GM12873 (cell line): Measurements from ENCODE around the gene LAMC1.

Source experiments
- TF ChIP-seq, protein P1 (sequence below): IDR thresholded peaks from 2 replicates; pipeline ENCODE4 v1.5.1; 2012; ENCODE audit warnings: low read depth, mild to moderate bottlenecking, moderate library complexity, low read length, control low read depth; ENCODE audit not compliant: insufficient read depth; ENCODE audit errors: missing control alignments

LAMC1 gene

DNA sequence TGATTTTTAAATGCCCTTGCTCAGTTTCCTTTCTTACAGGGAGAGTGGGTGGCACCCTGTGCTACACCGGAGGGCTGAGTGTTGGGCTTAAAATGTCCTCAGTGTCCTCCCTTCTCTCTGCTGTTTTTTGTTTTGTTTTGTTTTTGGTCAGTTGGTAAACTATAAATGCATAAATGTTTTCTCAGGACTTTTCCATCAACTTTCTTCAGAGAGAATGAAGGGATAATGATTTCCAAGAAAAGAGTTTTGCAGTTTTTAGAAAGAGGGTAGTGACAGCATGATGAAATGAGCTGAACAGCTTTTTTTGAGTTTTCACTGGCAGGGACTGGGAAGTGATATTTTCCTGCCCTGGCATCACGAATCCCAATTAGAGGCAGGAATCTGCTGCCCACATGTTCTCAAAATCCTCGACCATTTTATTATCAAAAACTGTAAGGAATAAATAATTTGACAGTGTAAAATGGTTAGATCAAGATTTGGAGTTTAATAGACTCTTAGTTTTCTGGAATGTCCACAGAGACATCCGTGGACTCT lies 15.2 kb downstream of the LAMC1 start:
- TF ChIP-seq, protein P1, sequence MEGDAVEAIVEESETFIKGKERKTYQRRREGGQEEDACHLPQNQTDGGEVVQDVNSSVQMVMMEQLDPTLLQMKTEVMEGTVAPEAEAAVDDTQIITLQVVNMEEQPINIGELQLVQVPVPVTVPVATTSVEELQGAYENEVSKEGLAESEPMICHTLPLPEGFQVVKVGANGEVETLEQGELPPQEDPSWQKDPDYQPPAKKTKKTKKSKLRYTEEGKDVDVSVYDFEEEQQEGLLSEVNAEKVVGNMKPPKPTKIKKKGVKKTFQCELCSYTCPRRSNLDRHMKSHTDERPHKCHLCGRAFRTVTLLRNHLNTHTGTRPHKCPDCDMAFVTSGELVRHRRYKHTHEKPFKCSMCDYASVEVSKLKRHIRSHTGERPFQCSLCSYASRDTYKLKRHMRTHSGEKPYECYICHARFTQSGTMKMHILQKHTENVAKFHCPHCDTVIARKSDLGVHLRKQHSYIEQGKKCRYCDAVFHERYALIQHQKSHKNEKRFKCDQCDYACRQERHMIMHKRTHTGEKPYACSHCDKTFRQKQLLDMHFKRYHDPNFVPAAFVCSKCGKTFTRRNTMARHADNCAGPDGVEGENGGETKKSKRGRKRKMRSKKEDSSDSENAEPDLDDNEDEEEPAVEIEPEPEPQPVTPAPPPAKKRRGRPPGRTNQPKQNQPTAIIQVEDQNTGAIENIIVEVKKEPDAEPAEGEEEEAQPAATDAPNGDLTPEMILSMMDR: no peak

- TF ChIP-seq, protein P1: no peak
These were observed 15.7 kb downstream of the LAMC1 start for GRCh38 chr1:183038913-183039312.

DNA sequence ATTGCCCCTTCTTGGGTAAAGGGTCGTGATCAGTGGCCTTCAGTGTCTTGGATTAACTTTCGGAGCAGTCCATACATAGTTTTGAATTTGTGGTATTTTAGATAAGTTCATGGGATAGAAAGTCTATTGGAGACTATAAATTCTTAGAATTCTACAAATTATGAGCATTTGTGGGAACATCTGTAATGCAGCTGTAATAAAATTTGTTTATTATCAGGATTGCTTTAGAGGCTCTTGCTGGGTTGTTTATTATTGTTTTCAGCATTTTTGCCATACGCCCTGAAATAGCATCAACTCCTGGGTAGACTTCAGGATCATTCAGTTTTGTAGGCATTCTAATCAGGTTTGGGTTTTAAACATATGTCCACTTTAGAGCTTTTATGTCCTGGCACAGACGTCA lies 16.1 kb downstream of the LAMC1 start:
- TF ChIP-seq, protein P1: no peak

DNA sequence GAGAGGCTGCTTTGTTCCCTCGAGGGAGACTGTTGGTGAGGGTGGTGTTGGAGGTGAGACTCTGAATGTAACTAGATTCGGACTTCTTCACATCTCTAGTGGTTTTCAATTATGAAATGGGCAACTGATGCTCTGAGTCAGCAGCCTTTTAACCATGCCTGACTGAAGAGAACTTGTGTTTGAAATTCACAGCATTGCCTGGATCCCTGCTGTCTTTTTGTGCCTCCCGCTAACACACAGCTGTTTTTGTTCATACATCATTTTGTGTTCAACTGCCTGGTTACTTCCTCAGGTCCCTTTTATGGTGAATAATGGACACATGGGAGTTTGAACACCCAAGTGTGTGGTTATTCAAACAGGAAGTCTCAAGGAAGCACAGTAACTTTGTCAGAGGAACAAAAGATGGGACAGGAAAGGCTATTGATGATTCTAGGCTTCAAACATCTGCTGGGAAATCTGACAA lies 16.8 kb downstream of the LAMC1 start:
- TF ChIP-seq, protein P1: no peak

DNA sequence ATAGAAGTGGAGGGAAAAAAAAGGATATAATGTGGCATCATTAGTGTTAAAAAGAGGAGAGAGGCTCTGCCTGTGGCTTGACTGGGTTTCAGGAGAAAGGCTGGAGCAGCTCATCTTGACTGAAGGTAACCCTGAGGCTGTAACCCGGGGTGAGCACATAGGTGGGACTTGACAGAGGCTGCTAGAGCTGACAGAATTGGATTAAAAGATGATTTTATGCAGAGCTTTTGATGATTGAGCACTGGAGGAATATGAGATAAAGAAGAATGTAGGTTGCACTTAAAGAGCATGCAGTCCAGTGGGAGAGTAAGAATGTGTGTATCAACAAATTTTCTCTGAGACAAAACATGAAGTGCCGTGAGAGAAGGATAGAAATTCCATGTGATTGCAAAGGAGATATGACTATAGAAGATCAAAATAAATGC lies 17.3 kb downstream of the LAMC1 start:
- TF ChIP-seq, protein P1: no peak

GRCh38 chr1:183043254-183043653 lies 20.0 kb downstream of the LAMC1 start:
- TF ChIP-seq, protein P1: no peak

- TF ChIP-seq, protein P1: no peak
These were observed 20.9 kb downstream of the LAMC1 start for GRCh38 chr1:183043872-183044854.
